ENCODE results near the gene SPATA33.
A peak's percentile ranks its signal among the peaks of the same experiment; 100 is the strongest.
"Not testable (repeated sequence)": the region's sequence is repeated elsewhere in the genome, so short reads cannot be mapped to it uniquely, and the experiment has no call there.

The SPATA33 gene

GRCh38 chr16:89667633-89668032, 10.0 kb downstream of the SPATA33 start:
- no peak for TF ChIP-seq ZNF274 (IDR thresholded peaks at IDR 0.05; ENCODE audit: low read depth, low read length)
- H3K4me3 ChIP-seq (ENCODE audit: low read length) = no peak overlapping the region

- no peak overlapping the region for H3K4me3 ChIP-seq (ENCODE audit: low read length)
- TF ChIP-seq ZNF274 (IDR thresholded peaks at IDR 0.05; ENCODE audit: low read depth, low read length) = no peak
These were observed 11.1 kb downstream of the SPATA33 start for GRCh38 chr16:89668790-89669158.

DNA sequence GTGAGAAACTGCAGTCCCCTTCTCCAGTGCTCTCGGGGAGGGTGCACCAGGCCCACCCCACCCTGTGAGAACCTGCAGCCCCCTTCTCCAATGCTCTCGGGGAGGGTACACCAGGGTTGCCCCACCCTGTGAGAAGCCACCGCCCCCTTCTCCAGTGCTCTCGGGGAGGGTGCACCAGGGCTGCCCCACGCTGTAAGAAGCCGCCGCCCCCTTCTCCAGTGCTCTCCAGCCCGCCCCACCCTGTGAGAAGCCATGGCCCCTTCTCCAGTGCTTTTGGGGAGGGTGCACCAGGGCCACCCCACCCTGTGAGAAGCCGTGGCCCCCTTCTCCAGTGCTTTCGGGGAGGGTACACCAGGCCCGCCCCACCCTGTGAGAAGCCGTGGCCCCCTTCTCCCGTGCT, 12.1 kb downstream of the SPATA33 start:
- no peak overlapping the region for H3K4me3 ChIP-seq (ENCODE audit: low read length)
- no peak for TF ChIP-seq ZNF274 (IDR thresholded peaks at IDR 0.05; ENCODE audit: low read depth, low read length)

- no peak for TF ChIP-seq ZNF274 (IDR thresholded peaks at IDR 0.05; ENCODE audit: low read depth, low read length)
These were observed 13.1 kb downstream of the SPATA33 start for GRCh38 chr16:89670496-89671431.

DNA sequence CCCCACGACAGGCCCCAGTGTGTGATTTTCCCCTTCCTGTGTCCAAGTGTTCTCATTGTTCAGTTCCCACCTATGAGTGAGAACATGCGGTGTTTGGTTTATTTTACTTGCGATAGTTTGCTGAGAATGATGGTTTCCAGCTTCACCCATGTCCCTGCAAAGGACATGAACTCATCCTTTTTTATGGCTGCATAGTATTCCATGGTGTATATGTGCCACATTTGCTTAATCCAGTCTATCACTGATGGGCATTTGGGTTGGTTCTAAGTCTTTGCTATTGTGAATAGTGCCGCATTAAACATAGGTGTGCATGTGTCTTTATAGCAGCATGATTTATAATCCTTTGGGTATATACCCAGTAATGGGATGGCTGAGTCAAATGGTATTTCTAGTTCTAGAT, 13.9 kb downstream of the SPATA33 start:
- not testable (repeated sequence) for H3K4me3 ChIP-seq (ENCODE audit: low read length)

More at GRCh38 chr16:89670496-89671431, 13.1 kb downstream of the SPATA33 start:
- no peak overlapping the region for H3K4me3 ChIP-seq (ENCODE audit: low read length)

- H3K4me3 ChIP-seq (ENCODE audit: low read length) = no peak overlapping the region
- no peak for TF ChIP-seq ZNF274 (IDR thresholded peaks at IDR 0.05; ENCODE audit: low read depth, low read length)
These were observed 14.7 kb downstream of the SPATA33 start for GRCh38 chr16:89672177-89672941.

- no peak overlapping the region for H3K4me3 ChIP-seq (ENCODE audit: low read length)
- no peak for TF ChIP-seq ZNF274 (IDR thresholded peaks at IDR 0.05; ENCODE audit: low read depth, low read length)
These were observed 20.6 kb downstream of the SPATA33 start for GRCh38 chr16:89678258-89678657.

GRCh38 chr16:89685916-89686315, 28.3 kb downstream of the SPATA33 start:
- no peak overlapping the region for H3K4me3 ChIP-seq (ENCODE audit: low read length)
- TF ChIP-seq ZNF274 (IDR thresholded peaks at IDR 0.05; ENCODE audit: low read depth, low read length) = no peak

DNA sequence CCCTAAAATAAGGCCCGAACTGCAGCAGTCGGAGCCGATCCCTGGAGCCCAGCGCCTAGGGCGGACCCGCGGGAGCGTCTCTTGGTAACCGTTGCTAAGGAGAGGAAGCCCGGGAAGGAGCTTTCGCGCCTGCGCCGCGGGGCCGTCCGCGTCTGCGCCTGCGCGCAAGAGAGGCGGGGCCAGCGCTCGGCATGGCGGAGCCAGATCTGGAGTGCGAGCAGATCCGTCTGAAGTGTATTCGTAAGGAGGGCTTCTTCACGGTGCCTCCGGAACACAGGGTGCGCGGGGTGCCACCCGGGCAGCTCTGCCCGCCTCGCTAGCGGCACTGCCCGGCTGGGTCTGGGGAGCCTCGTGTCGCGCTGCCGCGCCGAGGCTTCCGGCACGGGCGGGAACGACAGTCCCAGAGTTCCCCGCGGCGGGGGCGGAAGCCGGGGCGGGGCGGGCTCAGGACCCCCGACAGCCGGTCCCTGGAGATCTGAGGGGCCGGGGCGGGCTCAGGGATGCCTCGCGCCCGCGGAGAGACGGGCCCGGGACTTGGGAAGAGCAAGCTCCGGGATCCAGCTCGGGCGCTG, 29.0 kb downstream of the SPATA33 start, which contains the start of gene CDK10:
TSS of gene CDK10 (plus strand) at position 170 of the 572 bp plus-strand sequence. CDS start at position 192, 22 bp downstream.
- H3K4me3 ChIP-seq (ENCODE audit: low read length) = peak within 1 kb of the TSS; percentile 66
- no peak for TF ChIP-seq ZNF274 (IDR thresholded peaks at IDR 0.05; ENCODE audit: low read depth, low read length)

DNA sequence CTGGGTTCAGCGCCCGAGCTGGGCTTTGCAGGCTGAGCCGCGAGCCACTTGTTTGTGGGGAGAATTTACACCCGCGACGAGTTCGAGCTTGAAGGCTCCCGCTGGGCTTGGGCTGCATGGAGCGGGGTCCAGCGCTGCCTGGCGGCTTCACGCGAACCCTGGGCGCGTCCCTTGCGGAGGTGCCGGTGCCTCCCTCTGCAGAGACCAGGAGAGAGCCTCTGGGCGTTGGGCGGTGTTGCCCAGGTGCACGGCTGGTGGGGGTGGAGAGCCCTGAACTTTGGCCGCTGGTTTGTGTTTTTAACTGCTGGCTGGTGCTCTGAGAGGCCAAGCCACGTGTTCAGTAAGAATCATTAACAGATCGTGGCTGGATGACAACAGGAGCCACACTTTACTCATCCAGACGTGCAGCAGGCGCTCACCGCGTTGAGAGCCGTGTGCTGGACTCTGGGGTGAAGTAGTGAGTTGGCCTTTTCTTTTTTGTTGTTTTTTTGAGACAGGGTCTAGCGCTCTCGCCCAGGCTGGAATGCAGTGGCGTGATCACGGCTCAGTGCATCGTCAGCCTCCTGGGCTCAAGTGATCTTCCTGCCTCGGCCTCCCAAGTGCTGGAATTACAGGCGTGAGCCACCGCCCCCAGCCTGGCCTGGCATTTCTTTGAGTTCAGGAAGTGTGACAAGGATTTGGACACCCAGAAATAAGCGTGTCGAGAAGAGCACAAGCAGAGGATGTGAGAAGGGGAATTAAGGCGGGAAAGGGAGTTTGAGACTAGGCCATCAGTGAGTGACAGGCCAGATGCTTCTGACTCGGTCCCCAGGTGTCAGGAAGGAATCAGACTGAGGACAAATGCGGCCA, 29.7 kb downstream of the SPATA33 start:
- H3K4me3 ChIP-seq (ENCODE audit: low read length) = peak overlapping the region; percentile 66
- no peak for TF ChIP-seq ZNF274 (IDR thresholded peaks at IDR 0.05; ENCODE audit: low read depth, low read length)

DNA sequence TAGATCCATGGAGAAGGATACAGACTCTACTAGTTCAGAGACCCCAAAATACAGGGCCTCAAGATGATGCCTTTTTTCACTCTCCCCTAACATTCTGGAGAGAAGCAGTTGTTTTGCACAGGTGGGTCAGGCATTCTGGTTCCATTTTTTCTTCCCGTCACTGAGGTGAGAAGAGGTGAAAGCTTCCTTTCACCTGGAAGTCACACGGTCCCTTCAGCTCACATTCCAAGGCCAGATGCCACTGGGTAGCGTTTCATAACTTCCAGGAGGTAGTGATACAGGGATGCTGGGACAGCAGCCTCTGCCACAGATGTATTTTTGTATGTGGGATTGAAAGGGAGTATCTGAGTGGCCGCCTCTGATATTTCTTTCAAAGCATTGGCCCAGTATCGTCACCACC, 30.8 kb downstream of the SPATA33 start:
- TF ChIP-seq ZNF274 (IDR thresholded peaks at IDR 0.05; ENCODE audit: low read depth, low read length) = no peak
- H3K4me3 ChIP-seq (ENCODE audit: low read length) = no peak overlapping the region

- TF ChIP-seq ZNF274 (IDR thresholded peaks at IDR 0.05; ENCODE audit: low read depth, low read length) = no peak
- H3K4me3 ChIP-seq (ENCODE audit: low read length) = no peak overlapping the region
These were observed 31.5 kb downstream of the SPATA33 start for GRCh38 chr16:89689142-89689541.

DNA sequence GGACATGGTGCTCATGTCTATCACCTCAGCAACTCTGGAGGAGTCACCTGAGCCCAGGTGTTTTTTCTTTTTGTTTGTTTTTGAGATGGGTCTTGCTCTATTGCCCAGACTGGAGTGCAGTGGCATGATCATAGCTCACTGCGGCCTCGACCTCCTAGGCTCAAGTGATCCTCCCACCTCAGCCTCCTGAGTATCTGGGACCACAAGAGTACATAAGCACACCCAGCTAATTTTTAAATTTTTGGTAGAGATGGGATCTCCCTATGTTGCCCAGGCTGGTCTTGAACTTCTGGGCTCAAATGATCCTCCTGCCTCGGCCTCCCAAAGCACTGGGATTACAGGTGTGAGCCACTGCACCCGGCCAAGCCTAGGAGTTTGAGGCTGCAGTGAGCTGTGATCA, 32.0 kb downstream of the SPATA33 start:
- H3K4me3 ChIP-seq (ENCODE audit: low read length) = not testable (repeated sequence)

GRCh38 chr16:89690392-89690901, 32.8 kb downstream of the SPATA33 start:
- no peak overlapping the region for H3K4me3 ChIP-seq (ENCODE audit: low read length)

More at GRCh38 chr16:89690392-89690901, 32.8 kb downstream of the SPATA33 start:
- no peak for TF ChIP-seq ZNF274 (IDR thresholded peaks at IDR 0.05; ENCODE audit: low read depth, low read length)
